ENCODE results near the gene GRB7. TPM values are rescaled to one million over a fixed set of nuclear protein-coding genes. Genes with fewer than 3 reads are reported as not detected.
"Not testable (repeated sequence)": the region's sequence is repeated elsewhere in the genome, so short reads cannot be mapped to it uniquely, and the experiment has no call there.

GRB7 gene
- total RNA-seq, 1 donor from 2014 or later, result 25.7 TPM

DNA sequence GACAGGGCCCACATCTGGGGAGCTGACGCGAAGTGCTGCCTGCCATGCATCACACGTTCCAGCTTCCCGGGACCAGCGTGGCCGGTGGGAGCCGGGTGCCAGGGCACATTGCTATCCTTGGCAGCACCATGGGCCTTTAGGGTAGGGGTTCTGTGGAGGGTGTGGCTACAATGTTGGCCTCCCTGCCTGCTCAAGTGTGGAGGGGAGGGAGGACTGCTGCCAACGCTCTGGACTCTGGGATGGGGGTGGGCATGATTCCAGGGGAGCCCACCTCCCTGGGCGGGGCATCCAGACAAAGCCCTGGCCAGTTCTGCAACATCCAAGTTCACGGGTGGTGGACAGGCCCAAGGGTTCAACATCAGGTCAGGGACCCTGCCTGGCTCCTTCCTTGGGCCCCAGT is 13.9 kb downstream of the GRB7 start:
- no peak for DNase-seq (ENCODE audit: low read depth)

DNA sequence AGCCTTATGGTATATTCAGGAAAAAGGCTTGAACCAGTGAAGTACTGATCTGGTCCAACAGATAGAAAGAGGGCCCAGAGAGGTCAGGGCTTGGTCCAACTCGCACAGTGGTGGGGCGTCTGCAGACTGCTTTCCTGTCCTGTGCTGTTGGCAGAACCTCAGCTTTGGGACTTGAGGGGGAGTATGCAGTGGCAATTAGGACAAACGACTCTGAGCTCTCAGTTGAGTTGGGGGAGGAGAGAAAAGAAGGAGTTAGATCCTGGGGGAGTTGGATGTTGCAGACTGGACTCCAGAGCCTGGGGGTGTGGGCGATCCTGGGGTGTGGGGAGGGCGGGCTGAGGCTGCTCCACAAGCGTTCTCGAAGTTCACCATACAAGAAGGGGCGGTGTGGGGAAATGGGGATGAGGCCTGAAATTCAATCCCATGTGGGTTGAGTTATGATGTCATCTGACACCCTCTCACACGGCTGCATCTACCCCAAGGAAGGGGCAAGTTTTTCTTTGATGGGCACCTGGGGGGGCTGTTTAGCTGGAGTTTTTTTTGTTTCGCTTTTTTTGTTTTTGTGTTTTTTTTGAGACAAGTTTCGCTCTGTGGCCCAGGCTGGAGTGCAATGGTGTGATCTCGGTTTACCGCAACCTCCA is 14.6 kb downstream of the GRB7 start:
- DNase-seq (ENCODE audit: low read depth), result no peak

DNA sequence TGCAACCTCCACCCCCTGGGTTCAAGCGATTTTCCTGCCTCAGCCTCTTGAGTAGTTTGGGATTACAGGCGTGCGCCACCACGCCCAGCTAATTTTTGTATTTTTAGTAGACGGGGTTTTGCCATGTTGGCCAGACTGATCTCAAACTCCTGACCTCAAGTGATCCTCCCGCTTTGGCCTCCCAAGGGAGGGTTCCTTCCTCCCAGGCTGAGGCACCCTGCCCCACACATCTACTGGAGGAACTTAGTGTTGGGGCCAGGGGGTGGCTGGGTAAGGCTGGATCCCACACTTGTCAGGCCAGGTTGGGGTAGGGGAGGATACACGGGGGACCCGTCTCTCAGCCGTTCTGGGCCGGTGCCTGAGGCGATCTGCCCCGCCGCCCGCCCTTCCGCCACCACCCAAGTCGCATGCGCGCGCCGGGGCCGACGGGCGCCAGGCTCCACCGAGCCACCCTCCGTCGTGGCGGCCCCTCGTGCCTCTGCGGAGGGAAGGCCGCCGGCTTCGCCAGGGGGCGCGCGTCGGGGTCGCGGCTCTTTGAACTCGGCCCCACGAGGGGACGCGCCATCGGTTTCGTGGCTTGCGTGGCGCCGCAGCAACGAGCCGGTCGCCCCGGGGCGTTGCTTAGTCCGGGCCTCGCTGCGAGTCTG is 15.9 kb downstream of the GRB7 start:
- DNase-seq (ENCODE audit: low read depth), result no peak

DNA sequence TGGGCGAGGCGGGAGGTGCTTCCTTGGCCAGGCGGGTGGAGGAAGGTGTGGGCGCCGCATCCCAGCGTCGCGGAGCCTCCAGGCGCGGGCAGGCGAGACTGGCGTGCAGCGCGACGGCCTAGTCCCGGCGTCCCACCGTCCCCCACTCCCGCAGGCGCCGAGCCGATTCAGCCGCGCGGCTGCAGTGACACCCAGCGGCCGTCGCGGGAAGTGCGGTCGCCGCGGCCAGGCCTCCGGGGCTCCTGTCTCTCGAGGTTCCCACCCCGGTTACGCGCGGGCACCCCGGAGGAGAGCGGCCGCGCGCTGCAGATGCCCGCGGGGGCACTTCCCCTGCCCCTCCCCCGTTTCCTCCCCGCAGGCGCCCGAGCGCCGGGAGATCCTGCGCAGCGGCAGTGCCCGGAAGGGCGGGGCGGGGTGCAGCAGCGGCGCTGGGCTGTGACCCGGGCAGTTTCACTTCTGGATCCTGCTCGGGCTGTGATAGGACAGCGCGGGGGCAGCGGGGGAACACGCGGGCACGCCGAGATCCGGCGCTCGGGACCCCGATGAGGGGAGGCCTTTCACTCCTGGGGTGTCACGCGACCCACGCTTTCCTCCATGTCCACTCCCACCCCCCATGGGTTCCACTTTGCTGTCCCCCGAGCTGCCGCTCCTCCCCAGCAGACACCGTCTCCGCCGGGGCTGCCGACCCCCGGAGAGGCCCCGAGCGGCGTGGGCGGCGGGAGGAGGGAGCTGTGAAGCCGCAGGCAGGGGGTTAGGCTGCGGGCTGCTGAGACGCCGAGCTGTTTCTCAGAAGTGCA is 16.6 kb downstream of the GRB7 start:
- DNase-seq (ENCODE audit: low read depth), result peak; percentile 69

DNA sequence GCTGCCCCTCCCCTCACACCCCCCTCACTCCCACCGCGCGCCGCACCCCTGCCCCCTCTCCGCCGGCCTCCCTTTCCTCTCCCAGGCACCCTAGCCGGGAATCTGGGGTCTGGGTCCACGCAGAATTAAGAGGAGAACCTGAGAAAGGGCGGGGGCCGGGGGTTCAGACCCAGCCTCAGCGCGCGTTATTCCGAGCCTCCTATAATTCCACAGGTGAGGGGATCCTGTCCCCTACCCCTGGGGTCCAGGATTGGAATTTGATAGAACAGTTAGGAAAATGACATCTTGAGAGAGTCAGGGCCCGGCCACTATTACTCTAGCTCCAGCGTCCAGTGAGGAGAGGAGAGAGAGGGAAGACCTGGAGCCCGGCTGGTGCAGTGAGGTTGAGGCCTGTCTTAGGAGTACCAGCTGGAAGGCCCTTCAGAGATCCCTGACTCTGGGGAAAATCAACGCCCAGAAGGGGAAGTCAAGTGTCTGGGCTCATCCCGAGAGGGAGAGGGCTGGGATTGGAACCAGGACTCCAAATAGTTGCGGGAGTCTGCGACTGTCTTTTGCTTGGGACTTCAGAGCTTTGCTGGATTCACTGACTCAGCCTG is 17.3 kb downstream of the GRB7 start:
- DNase-seq (ENCODE audit: low read depth), result no peak

DNA sequence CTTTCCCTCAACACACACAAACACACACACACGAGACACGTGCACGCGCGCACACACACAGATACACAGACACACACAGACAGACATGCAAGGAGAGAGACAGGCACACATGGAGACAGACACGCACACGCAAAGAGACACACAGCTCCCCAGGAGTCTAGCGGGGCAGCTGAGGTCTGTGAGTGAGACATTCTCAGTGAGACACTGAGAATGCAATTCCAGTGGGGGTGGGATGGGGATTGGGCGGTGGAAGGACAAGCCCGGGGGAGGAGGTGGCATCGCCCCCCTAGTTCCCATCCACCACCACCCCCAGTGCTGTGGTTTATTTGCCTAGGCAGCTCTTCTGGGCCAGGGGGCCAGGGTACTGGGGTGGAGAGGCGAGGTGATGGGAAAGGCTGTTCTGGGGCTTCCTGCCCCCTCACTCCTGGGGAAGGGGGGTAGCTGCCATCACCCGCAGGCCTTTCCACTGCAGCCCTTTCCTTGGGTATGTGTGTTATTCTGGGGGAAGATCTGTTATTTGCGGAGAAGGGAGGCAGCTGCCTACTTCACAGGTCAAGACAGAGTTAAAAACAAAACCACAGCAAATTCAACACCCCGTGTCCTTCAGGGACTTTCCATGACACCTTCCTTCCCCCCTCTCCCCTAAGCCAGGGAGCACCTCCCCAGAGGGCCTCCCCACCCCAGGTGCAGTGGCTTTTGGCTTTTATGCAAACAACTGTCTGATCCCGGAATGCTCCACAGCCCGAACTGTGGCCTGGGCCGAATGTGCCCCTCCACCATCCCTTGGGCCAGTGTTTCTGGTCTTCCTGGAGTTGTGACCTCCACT is 18.0 kb downstream of the GRB7 start:
- no peak for DNase-seq (ENCODE audit: low read depth)

DNA sequence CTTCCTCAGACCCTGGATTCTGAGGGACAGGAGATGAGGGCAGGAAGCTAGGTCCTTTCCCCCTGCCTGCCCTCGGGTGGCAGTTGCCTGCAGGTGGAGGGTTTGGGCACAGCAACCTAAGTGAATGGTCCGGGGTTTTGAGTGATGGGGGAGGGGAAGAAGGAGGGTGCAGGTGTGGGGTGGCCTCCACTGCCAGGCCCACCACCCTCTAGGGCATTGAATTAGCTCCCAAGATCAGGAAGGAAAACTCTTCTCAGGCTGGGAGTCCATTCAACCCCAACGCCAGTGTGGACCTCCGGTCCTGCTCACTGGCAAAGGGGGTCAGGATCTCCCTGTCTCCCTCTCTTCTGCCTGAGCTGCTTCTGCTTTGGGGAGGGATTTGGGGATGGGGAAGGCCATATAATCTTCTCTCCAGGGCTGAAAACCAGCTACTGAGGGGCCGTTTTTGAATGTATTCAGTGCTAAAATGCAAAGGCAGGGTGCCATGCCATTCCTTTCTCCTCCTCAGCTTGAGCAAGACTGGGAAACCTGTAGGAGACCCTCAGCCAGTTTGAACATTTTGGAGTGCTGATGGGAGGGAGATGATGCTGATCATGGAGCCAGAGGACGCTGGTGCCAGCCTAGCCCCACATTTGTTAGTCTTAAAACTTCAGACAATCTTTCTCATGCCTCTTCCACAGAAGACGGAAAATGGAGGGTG is 18.8 kb downstream of the GRB7 start:
- DNase-seq (ENCODE audit: low read depth), result no peak

DNA sequence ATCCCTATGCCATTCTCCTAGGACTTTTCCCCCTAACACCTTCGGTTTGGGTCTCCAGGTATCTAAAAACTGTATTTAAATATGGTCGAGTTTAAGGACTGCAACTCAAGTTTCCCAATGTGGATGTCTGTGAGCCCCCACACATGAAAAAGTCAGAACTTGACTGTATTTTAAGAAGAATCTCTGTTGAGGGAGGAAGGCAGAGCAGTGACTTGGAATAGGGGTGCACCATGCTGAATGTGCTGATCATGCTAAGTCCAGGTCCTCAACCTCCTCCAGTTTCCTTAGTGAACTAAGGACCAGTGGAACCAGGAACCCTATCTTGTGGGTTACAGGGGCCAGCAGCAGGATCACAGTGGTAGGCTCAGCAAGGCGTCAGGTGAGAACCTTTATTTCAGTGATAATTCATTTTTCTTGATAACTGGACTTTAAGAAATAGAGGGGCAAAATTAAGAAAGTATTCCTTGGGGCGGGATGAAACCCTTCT is 19.5 kb downstream of the GRB7 start:
- no peak for DNase-seq (ENCODE audit: low read depth)

DNA sequence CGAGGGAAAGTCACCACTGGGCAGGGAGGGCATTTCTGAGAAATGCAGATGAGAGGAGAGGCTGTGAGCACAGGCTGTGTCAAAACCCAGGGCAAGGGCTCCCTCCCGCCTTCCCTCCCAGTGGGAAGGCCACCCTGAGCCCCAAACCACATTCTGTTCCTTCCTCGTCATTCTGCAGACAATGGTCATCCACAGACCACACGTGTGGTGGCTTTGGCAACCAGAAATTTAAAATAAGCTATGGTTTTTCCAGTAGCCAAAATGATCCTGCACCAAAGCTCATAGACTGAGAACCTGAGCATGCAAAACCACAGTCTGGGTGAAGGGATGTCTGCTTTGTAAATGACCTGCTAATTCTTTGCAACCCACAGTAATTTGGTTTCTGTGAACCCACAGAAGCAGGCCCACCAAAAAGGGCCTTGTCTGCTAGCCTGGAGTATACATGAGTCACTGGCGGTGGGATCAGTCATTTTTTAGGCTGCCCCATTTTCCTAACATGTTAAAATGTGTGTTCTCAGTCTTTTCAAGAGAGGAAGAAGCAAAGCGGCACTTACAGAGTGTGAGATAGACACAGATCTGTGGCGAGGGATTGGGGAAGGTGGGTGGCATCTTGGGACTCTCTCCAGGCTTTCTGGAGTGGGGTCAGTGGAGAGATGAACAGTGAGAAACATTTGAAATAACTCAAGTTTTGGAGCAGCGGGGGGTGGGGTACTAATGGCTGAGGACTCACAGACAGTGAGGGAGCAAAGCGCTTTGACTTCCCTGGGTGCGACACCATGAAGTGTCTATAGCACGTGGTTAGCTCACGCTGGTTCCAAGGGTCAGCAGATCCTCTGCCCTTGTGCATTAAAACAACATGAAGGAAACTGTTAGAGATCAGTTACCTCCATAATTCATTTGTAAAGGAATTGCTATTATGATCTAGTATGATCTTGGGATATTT is 20.5 kb downstream of the GRB7 start:
- DNase-seq (ENCODE audit: low read depth), result no peak

DNA sequence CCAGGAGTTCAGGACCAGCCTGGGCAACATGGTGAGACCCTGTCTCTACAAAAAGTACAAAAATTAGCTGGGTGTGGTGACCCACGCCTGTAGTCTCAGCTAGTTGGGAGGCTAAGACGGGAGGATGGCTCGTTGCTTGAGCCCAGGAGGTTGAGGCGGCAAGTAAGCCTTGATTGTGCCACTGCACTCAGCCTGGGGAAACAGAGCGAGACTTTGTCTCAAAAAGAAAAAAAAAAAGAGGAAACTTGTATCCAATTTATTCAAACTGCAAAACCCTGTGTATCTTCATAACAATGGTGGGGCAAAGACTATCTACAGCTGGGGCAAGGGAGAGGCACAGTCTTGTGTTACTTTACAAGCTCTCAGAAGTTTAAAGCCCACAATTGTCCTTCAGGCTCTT is 21.5 kb downstream of the GRB7 start:
- no peak for DNase-seq (ENCODE audit: low read depth)

DNA sequence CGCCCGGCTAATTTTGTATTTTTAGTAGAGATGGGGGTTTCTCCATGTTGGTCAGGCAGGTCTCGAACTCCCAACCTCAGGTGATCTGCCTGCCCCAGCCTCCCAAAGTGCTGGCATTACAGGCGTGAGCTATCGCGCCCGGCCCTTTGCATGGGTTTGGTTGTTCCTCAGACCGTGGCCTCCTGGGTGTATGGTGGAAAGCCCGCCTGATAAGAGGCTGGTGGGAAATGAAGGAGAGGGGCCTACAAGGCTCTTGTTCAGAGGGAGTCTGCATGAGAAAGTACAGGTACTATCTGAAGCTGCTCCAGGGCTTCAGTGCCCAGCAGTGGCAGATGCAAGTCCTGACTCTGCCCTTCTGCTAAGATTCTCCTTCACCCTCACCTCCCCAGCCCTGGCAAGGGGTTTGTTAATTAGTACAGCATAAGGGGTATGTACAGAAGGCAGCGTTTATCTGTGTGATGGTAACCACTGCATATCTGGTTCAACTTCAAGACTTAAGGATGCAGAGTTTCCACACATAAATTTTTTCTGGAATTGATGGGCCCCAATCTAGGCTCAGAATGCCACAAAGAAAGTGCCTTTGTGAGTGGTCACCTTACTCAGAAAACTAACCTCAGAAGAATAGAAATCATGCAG is 24.2 kb downstream of the GRB7 start:
- no peak for DNase-seq (ENCODE audit: low read depth)

DNA sequence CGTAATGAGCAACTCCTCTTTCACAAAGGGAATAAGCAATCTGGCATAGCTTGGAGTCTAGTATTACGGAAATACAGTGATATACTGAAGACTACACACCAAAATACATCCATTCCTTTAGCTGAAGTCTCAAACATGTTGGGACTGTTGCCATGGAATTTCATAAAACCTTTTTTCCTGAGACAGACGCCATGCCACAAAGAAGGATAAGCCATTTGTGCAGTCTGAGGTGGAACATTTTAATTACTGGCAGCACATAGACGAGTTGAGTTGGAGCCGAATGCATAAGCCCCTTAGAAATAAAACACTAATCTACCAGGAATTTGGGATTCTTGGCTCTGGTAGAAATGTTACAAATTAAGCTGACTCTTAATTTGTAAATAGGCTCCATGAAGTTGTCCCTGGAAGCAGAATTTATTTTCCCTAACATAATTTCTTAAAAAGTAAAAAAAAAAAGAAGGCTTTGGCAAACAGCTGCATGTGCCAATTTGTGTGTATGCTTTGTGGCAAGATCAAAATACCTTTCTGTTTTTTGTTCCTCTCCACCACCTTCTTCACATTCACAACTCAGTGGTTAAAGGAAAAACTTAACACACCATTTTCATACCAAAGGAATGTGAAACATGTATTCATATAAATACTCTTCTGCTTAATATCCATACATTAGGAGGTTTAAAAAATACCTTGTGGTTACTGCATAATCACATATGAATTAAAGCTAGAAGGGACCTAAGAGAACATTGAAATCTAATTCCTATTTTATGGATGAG is 25.5 kb downstream of the GRB7 start:
- no peak for DNase-seq (ENCODE audit: low read depth)

DNA sequence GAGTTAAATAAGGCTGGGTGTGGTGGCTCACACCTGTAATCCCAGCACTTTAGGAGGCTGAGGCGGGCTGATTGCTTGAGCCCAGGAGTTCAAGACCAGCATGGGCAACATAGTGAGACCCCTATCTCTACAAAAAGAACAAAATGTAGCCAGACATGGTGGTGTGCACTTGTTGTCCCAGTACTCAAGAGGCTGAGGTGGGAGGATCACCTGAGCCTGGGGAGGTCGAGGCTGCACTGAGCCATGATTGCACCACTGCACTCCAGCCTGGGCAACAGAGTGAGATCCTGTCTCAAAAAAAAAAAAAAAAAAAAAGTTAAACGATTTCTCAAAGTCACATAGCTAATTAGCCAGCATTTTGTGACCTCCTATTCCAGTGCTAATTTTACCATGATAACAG is 26.4 kb downstream of the GRB7 start:
- DNase-seq (ENCODE audit: low read depth), result not testable (repeated sequence)

DNA sequence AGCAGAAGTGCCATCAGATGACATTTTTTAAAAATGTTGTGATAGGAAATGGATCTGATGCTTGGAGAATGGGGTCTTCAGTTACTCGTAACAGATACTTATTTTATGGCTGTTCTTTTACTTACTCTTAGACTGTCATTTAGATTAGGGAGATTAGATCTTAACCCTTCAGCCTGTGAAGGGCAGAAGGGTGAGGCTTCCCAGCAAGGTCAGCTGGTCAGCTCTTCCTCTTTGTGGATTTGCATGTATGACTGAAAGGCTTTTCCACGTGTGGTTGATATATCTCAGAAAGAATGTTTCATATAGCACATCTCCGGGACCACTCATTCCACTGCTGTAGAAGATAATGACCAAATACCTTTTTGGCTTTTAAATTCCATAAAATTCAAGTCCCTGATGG is 27.4 kb downstream of the GRB7 start:
- DNase-seq (ENCODE audit: low read depth), result no peak

DNA sequence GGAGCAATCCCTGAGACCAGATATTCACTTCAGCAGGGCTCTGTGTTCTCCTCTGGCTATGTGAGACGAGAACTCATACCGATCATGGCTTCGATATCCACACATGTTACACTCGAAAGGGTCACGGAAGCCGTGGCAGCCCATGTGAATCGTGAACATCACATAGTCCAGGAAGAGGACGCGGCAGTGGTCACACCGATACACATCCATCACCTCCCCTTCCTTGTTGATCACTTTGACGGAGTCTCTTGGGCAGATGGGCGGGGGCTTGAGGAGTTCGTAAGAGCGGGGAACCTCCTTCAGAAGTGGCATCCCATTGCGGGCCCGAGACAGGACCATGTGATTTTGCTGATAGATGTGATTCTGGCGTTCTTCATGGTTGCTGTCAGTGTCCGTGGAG is 28.0 kb downstream of the GRB7 start:
- DNase-seq (ENCODE audit: low read depth), result no peak

DNA sequence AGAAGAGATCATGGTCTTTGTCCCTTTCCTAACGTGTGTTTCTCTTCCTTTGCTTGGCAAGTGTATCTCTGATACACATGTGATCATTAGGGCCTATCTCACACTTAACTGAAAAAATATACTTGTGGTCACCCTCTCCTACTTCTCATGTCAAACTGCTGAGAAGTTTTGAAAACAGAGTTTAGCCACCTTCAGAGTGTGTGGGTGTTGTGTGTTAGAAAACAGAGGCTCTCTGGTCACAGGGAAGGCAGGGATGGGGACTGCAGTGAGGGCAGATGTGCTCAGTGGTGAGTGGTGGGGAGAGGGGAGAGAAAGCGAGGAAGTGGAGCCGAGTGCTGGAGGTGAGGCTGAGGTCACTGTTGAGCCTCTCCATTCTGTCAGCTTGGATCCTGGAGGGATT is 29.4 kb downstream of the GRB7 start:
- no peak for DNase-seq (ENCODE audit: low read depth)

DNA sequence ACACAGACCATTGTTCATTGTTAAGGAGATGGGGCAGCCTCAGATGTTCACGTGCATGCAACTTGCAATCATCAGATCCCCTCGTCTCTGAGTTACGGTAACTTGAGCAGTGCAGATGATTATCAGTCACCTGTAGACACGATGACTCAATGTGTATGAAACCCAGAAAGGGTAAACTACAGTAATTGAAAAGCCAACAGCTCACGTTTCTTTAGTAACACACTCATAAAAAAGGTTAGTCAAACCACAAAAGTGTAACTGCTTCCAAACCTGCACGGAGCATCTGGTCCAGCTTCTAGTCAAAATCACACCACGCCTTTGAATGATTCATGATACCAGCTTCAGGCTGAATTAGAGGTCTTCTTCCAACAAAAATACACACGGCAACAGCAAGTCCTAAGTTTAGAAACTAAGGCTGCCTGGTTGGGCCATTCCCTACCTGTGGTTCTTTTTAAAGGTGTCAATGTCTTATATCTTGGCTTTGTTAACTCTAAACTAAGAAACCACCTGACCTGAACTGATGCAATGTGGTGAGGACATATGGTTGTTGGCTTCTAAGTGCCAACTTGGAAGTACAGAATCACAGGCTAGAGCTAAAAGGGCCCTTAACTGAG is 32.3 kb downstream of the GRB7 start:
- peak; percentile 81 for DNase-seq (ENCODE audit: low read depth)

DNA sequence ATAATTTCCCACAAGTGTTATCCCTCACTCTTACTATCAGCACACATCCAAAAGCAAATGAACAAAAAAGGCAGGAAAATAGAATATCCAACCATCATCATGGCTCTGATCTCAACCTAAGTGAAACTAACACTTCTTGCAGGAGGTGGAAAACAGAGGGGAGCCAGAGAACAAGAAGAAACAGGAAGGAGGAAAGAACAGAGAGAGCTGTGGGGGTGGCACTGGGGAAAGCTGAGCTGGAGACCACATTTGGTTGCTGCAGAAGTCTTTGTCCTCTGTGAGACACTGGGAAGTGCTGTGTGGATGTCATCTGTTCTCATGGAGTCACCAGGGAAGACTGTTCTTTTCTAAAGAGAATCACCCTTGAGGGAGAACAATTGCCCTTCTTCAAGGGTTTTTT is 34.7 kb downstream of the GRB7 start:
- no peak for DNase-seq (ENCODE audit: low read depth)
